Endothelial cell of umbilical vein (primary cell): ENCODE measurements around the gene SIGLEC9. TPM values are rescaled to one million over a fixed set of nuclear protein-coding genes. Genes with fewer than 3 reads are reported as not detected.

Experiments used
- BruUV-seq: library from RNA; stranded (reverse); fragments of 400-500 nt; replicated peaks from 2 replicates; lab custom pipeline; 2021; lab: Mats Ljungman, UMichigan
- CTCF ChIA-PET: fragments of 300-600, 350-600 bp; sonication (Branson Sonifier 250); formaldehyde crosslinking; loops from one replicate; lab custom pipeline; 2021; ENCODE audit warnings: antibody characterized with exemption, inconsistent platforms; lab: Charles Lee
- POLR2A ChIA-PET: fragments of 300-600, 350-600 bp; sonication (Branson Sonifier 250); formaldehyde crosslinking; loops from one replicate; lab custom pipeline; 2021; ENCODE audit warnings: antibody characterized with exemption, inconsistent platforms; lab: Charles Lee
- DNase-seq: peaks from one replicate; pipeline ENCODE4 v3.0.0-alpha.2; 2011; ENCODE audit warnings: low read depth, low spot score
- FAIRE-seq: peaks from 2 replicates; lab custom pipeline; 2011; peaks lifted over from hg19 to GRCh38; lab: Jason Lieb, UNC
- H2AFZ ChIP-seq: 2 replicates; pipeline ENCODE4 v1.6.0; 2012; ENCODE audit warnings: low read depth, low read length, control low read depth, inconsistent platforms
- H3K27ac ChIP-seq: 2 replicates; pipeline ENCODE4 v1.5.1; 2011; ENCODE audit warnings: low read depth, mild to moderate bottlenecking, control low read depth, low read length, moderate library complexity; ENCODE audit not compliant: insufficient read depth
- H3K27me3 ChIP-seq, 2 experiments: 2 replicates each; pipeline versions ENCODE4 v1.6.0 to v1.6.1; 2011; ENCODE audit warnings: low read length in 2 of 2, mixed read lengths in 1 of 2; ENCODE audit not compliant: control insufficient read depth in 2 of 2, insufficient read depth in 2 of 2
- H3K36me3 ChIP-seq, 2 experiments: 2 replicates in 1 of 2; 3 replicates in 1 of 2; pipeline ENCODE4 v1.5.1; 2011; ENCODE audit warnings: low read length in 2 of 2, mild to moderate bottlenecking in 1 of 2, moderate library complexity in 1 of 2; ENCODE audit not compliant: control insufficient read depth in 2 of 2, insufficient read depth in 2 of 2; ENCODE audit errors: extremely low read depth in 1 of 2
- H3K4me1 ChIP-seq: 3 replicates; pipeline ENCODE4 v1.5.1; 2011; ENCODE audit warnings: mild to moderate bottlenecking, low read length; ENCODE audit not compliant: control insufficient read depth, insufficient read depth; ENCODE audit errors: extremely low read depth
- H3K4me2 ChIP-seq: 2 replicates; pipeline ENCODE4 v1.6.1; 2011; ENCODE audit warnings: low read length, control low read depth, mixed read lengths; ENCODE audit not compliant: insufficient read depth
- H3K4me3 ChIP-seq, 3 experiments: fragments of 200-600 bp in 1 of 3; sonication (generic), shearing (Covaris generic) in 1 of 3; replicated peaks in 1 of 3; 2 replicates each; pipeline ENCODE4 v1.5.1; 2011 to 2016; ENCODE audit warnings: control low read depth in 3 of 3, low read length in 3 of 3, mild to moderate bottlenecking in 2 of 3, inconsistent platforms in 1 of 3, low read depth in 1 of 3, moderate library complexity in 1 of 3; ENCODE audit not compliant: insufficient read depth in 1 of 3
- H3K79me2 ChIP-seq: 2 replicates; pipeline ENCODE4 v1.6.0; 2012; ENCODE audit warnings: low read length, inconsistent platforms; ENCODE audit not compliant: control insufficient read depth, insufficient read depth
- H3K9ac ChIP-seq: replicated peaks from 2 replicates; pipeline ENCODE3; 2011; ENCODE audit warnings: low read length, control low read depth; ENCODE audit not compliant: insufficient read depth; ENCODE audit errors: extremely low read depth
- H3K9me1 ChIP-seq: replicated peaks from 3 replicates; pipeline ENCODE4 v1.6.0; 2011; ENCODE audit warnings: mild to moderate bottlenecking, low read length; ENCODE audit not compliant: control insufficient read depth, insufficient read depth; ENCODE audit errors: extremely low read depth
- H3K9me3 ChIP-seq: replicated peaks from 2 replicates; pipeline ENCODE4 v1.5.1; 2012; ENCODE audit warnings: low read length, inconsistent platforms; ENCODE audit not compliant: control insufficient read depth, insufficient read depth
- H4K20me1 ChIP-seq: replicated peaks from 2 replicates; pipeline ENCODE3; 2011; ENCODE audit warnings: mild to moderate bottlenecking, low read length; ENCODE audit not compliant: control insufficient read depth, insufficient read depth; ENCODE audit errors: extremely low read depth
- CTCF ChIP-seq, 2 donors: IDR thresholded peaks; 1 replicate in 1 of 2; 2 replicates in 1 of 2; pipeline ENCODE4 v1.5.1; 2011; ENCODE audit warnings: low read length in 2 of 2, mild to moderate bottlenecking in 2 of 2, moderate library complexity in 2 of 2, control low read depth in 1 of 2, inconsistent platforms in 1 of 2, low read depth in 1 of 2; ENCODE audit not compliant: insufficient read depth in 1 of 2; ENCODE audit errors: extremely low read depth in 1 of 2
- FOS ChIP-seq: IDR thresholded peaks from 2 replicates; pipeline ENCODE4 v1.6.1; 2011; ENCODE audit warnings: mild to moderate bottlenecking, low read length, moderate library complexity, borderline replicate concordance; ENCODE audit not compliant: insufficient read depth
- JUN ChIP-seq: IDR thresholded peaks from 2 replicates; pipeline ENCODE4 v1.6.1; 2011; ENCODE audit warnings: borderline replicate concordance, low read depth; ENCODE audit not compliant: insufficient read length, insufficient read depth
- MAX ChIP-seq: IDR thresholded peaks from 2 replicates; pipeline ENCODE4 v1.6.1; 2011; ENCODE audit not compliant: insufficient read depth, insufficient read length
- POLR2A ChIP-seq: IDR thresholded peaks from 2 replicates; pipeline ENCODE4 v1.6.1; 2012; ENCODE audit warnings: low read depth, mild to moderate bottlenecking, control low read depth, low read length
- POLR2AphosphoS5 ChIP-seq: IDR thresholded peaks from 2 replicates; pipeline ENCODE4 v1.6.1; 2012; ENCODE audit warnings: low read depth, mild to moderate bottlenecking, control low read depth, low read length, moderate library complexity; ENCODE audit not compliant: insufficient read depth
- dilution Hi-C: fragments of 300-500 bp; cut with MboI; formaldehyde crosslinking; loops from one replicate; pipeline ENCODE4 v1.15.0; 2019; ENCODE audit warnings: low sequenced_read_pairs; ENCODE audit not compliant: extremely low pct_ligation_motif_present
- intact Hi-C: fragments of 100-400 bp; cut with micrococcal nuclease; formaldehyde crosslinking; loops from one replicate; pipeline ENCODE4 v1.10.0; 2022
- polyA plus RNA-seq, 4 experiments: library from polyadenylated mRNA; depleted of rRNA in 3 of 4; stranded (reverse) in 3 of 4; unstranded in 1 of 4; fragments of >200 nt; gene quantifications; 2 replicates each; pipeline versions ENCODE4 v1.2.1 to v1.2.3, GENCODE V29; 2011 to 2012; ENCODE audit warnings: missing spikeins in 1 of 4
- total RNA-seq: library from RNA; stranded (reverse); gene quantifications from 2 replicates; pipeline ENCODE4 v1.2.3, GENCODE V29; 2021

The SIGLEC9 gene
- total and polyA plus RNA-seq, 2 donors (not counting 3 experiments of a cell fraction or from before 2014, with no cell fraction given): not detected

GRCh38 chr19:51145916-51146493, 21.3 kb downstream of the SIGLEC9 start:
- ChIA-PET CTCF (no interaction called here), POLR2A (no interaction called here)
- dilution Hi-C loops: no loop called here

More at GRCh38 chr19:51145916-51146493, 21.3 kb downstream of the SIGLEC9 start:
- no peak overlapping the region for H3K27ac ChIP-seq
- H3K9ac ChIP-seq: no peak overlapping the region
- no peak overlapping the region for H2AFZ ChIP-seq
- no peaks in the 10 kb centered on the region for H3K79me2 ChIP-seq
- FAIRE-seq: no peak
- H4K20me1 ChIP-seq: no peaks in the 10 kb centered on the region
- no peak for TF ChIP-seq CTCF (IDR thresholded peaks at IDR 0.05; ENCODE audit: extremely low read depth in 1 of 2, insufficient read depth in 1 of 2, low read depth in 1 of 2, low read length in 2 of 2)
- no peak for TF ChIP-seq POLR2AphosphoS5
- no peak for TF ChIP-seq FOS
- no peak for TF ChIP-seq JUN
- TF ChIP-seq POLR2A: no peak
- TF ChIP-seq MAX: no peak
- intact Hi-C loops: no loop called here
- H3K4me1 ChIP-seq: no peaks in the 10 kb centered on the region
- no peaks in the 10 kb centered on the region for H3K9me3 ChIP-seq
- no peak overlapping the region for H3K4me2 ChIP-seq
- H3K9me1 ChIP-seq: no peaks in the 10 kb centered on the region
- DNase-seq: no peak
- H3K36me3 ChIP-seq: no peaks in the 10 kb centered on the region
- H3K4me3 ChIP-seq: no peak overlapping the region
- no peaks in the 10 kb centered on the region for H3K27me3 ChIP-seq
- no TSS peak for BruUV-seq
